Calu3 (cell line): ENCODE measurements around the gene DNAAF8. TPM values are rescaled to one million over a fixed set of nuclear protein-coding genes. Genes with fewer than 3 reads are reported as not detected.

Experiments
- BruUV-seq: library from RNA; stranded (reverse); fragments of 400-500 nt; replicated peaks from 2 replicates; lab custom pipeline; 2021; lab: Mats Ljungman, UMichigan
- CTCF ChIA-PET: fragments of 300-600 bp; sonication (Branson Sonifier 250); formaldehyde crosslinking; loops from one replicate; lab custom pipeline; 2022; ENCODE audit warnings: antibody characterized with exemption; lab: Charles Lee
- DNase-seq: peaks from one replicate; pipeline ENCODE4 v3.0.0; 2022
- H3K27ac Mint-ChIP-seq: one replicate; pipeline ENCODE4 v1.8.0; 2022; ENCODE audit warnings: mixed read lengths; ENCODE audit not compliant: unreplicated experiment
- H3K27me3 Mint-ChIP-seq: one replicate; pipeline ENCODE4 v1.8.0; 2022; ENCODE audit warnings: mixed read lengths; ENCODE audit not compliant: unreplicated experiment
- H3K36me3 Mint-ChIP-seq: one replicate; pipeline ENCODE4 v1.8.0; 2022; ENCODE audit warnings: mild to moderate bottlenecking, moderate library complexity, mixed read lengths; ENCODE audit not compliant: insufficient read depth, unreplicated experiment
- H3K4me1 Mint-ChIP-seq: one replicate; pipeline ENCODE4 v1.8.0; 2022; ENCODE audit warnings: mild to moderate bottlenecking, low read depth, mixed read lengths; ENCODE audit not compliant: unreplicated experiment
- H3K4me3 Mint-ChIP-seq: one replicate; pipeline ENCODE4 v1.8.0; 2022; ENCODE audit warnings: mild to moderate bottlenecking, low read depth, moderate library complexity, mixed read lengths; ENCODE audit not compliant: unreplicated experiment
- H3K9me3 Mint-ChIP-seq: one replicate; pipeline ENCODE4 v1.8.0; 2022; ENCODE audit warnings: low read depth, mixed read lengths; ENCODE audit not compliant: unreplicated experiment
- intact Hi-C: fragments of 100-400 bp; cut with micrococcal nuclease; formaldehyde crosslinking; loops from one replicate; pipeline ENCODE4 v1.10.0; 2022; ENCODE audit not compliant: unreplicated experiment
- total RNA-seq: library from RNA; stranded (reverse); gene quantifications from 2 replicates; pipeline ENCODE4 v1.2.3, GENCODE V29; 2022
- TF ChIP-seq, protein P1 (sequence below): fragments of 200-600 bp; IDR thresholded peaks from one replicate; pipeline ENCODE4 v1.8.0; 2022; ENCODE audit warnings: antibody characterized with exemption; ENCODE audit not compliant: unreplicated experiment

Gene DNAAF8
- total RNA-seq, 1 experiment from 2014 or later, result 1.8 TPM

DNA sequence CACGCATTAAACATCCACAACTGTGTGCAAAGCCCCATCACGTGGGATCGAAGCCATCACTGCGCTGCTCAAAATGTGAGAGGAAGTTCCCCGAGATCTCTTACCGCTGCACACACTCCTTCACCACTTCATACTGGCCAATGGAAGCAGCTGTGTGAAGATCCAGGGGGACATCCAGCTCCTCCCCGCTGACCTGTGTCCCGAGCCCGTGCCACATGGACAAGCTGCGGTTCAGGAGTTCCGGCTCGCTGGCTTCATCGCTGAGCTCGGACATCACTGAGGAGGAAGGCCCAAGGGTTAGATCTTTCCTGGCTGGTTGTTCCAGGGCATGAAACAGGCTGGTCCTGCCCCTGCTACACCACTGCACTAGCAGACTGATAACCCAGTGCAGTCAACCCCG lies 4.5 kb upstream of the DNAAF8 start:
- BruUV-seq, result no TSS peak
- TF ChIP-seq, protein P1, sequence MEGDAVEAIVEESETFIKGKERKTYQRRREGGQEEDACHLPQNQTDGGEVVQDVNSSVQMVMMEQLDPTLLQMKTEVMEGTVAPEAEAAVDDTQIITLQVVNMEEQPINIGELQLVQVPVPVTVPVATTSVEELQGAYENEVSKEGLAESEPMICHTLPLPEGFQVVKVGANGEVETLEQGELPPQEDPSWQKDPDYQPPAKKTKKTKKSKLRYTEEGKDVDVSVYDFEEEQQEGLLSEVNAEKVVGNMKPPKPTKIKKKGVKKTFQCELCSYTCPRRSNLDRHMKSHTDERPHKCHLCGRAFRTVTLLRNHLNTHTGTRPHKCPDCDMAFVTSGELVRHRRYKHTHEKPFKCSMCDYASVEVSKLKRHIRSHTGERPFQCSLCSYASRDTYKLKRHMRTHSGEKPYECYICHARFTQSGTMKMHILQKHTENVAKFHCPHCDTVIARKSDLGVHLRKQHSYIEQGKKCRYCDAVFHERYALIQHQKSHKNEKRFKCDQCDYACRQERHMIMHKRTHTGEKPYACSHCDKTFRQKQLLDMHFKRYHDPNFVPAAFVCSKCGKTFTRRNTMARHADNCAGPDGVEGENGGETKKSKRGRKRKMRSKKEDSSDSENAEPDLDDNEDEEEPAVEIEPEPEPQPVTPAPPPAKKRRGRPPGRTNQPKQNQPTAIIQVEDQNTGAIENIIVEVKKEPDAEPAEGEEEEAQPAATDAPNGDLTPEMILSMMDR, result no peak
- no peak for DNase-seq
- Mint-ChIP-seq H3K27ac (no peak overlapping the region), H3K36me3 (peaks cover 45% of the 10 kb centered on the region), H3K4me3 (no peak overlapping the region), H3K27me3 (no peaks in the 10 kb centered on the region), H3K9me3 (no peaks in the 10 kb centered on the region), H3K4me1 (peaks cover 10% of the 10 kb centered on the region)
- CTCF ChIA-PET, result interaction anchor here (0.6 kb wide), 2 partner anchors 29 to 331 kb away, joined by 3 read pairs; no protein-coding TSS in a partner anchor
- intact Hi-C loops, result loop anchor here (10.0 kb wide), 1 partner anchor 225 kb away; the partner anchor contains the start of gene SEC14L5

DNA sequence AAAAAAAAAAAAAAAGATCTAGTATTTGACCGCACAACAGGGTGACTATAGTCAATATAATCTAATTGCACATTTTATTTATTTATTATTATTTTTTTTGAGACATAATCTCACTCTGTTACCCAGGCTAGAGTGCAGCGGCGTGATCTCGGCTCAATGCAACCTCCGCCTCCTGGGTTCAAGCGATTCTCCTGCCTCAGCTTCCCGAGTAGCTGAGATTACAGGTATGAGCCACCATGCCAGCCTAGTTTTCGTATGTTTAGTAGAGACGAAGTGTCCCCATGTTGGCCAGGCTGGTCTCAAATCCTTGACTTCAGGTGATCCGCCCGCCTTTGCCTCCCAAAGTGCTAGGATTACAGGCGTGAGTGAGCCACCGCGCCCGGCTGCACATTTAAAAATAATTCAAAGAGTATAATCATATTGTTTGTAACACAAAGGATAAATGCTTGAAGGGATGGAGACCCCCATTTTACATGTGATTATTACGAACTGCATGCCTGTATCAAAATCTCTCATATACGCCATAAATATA lies 1.1 kb upstream of the DNAAF8 start:
- Mint-ChIP-seq H3K27ac (no peak overlapping the region), H3K27me3 (peaks cover 10% of the 10 kb centered on the region), H3K4me1 (peaks cover 17% of the 10 kb centered on the region), H3K4me3 (peak overlapping the region; percentile 99), H3K9me3 (no peaks in the 10 kb centered on the region), H3K36me3 (peaks cover 46% of the 10 kb centered on the region)
- intact Hi-C loops, result loop anchor here (10.0 kb wide), 1 partner anchor 222 kb away; the partner anchor contains the start of gene SEC14L5
- DNase-seq, result no peak
- TF ChIP-seq, protein P1, result no peak
- CTCF ChIA-PET, result interaction anchor here (0.8 to 1.6 kb wide), 4 partner anchors 11 to 359 kb away, joined by 4 to 5 read pairs (median 4); no protein-coding TSS in a partner anchor
- BruUV-seq, result no TSS peak

GRCh38 chr16:4733747-4734062 lies 632 bp upstream of the DNAAF8 start:
- H3K4me1 Mint-ChIP-seq, result peaks cover 17% of the 10 kb centered on the region
- H3K27me3 Mint-ChIP-seq, result peaks cover 14% of the 10 kb centered on the region
- CTCF ChIA-PET, result interaction anchor here (0.7 to 1.6 kb wide), 9 partner anchors 11 to 365 kb away, joined by 3 to 5 read pairs (median 4); partner anchors contain the start of genes MGRN1 and ZNF500
- H3K4me3 Mint-ChIP-seq, result peak overlapping the region; percentile 99
- H3K36me3 Mint-ChIP-seq, result peaks cover 41% of the 10 kb centered on the region
- H3K9me3 Mint-ChIP-seq, result no peaks in the 10 kb centered on the region
- intact Hi-C loops, result loop anchor here (10.0 kb wide), 1 partner anchor 221 kb away; the partner anchor contains the start of gene SEC14L5
- peak; percentile 23 for DNase-seq
- H3K27ac Mint-ChIP-seq, result peak overlapping the region; percentile 97
- TF ChIP-seq, protein P1, result no peak
- no TSS peak for BruUV-seq

DNA sequence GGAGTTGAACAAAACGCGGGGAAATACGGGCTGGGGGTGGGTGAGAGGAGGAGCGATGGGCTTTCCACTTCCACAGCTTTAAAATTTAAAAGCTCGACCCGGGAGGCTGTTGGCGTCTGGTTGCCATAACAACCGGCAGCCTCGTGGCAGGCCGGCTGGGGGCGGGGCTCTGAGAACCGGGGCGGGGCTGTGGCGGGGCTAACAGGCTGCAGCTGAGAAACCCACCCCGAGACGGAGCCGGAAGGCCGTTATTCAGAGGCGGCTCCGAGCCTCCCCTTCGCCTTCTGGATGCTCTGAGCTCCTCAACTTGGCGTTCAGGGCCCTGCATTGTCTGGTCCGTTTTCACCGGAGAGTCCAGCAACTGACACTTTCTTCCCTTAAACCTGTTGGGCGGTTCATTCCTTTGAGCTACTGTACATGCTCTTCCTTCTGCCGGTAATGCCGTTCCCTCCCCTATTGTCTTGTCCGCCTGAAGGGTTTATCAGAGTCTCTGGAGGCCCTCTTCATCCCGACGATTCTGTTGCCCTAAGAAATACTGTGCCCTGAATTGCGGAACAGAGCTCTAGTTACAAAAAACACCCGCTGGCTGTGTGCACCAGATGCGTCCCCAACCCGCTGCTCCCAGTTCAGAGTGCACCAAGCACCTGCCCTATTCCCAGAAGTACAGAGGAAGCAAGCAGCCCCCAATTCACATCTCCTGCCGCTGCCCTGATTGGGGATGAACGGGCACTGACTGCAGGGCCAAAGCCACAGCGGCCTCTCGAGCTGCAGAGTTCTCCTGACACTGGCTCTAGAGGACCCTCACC lies 596 bp downstream of the DNAAF8 start:
- Mint-ChIP-seq H3K36me3 (peaks cover 37% of the 10 kb centered on the region), H3K9me3 (no peaks in the 10 kb centered on the region), H3K4me3 (peak overlapping the region; percentile 99), H3K4me1 (peaks cover 17% of the 10 kb centered on the region), H3K27me3 (peaks cover 14% of the 10 kb centered on the region), H3K27ac (peak overlapping the region; percentile 97)
- TF ChIP-seq, protein P1, result no peak
- BruUV-seq, result no TSS peak
- intact Hi-C loops, result loop anchor here (10.0 kb wide), 1 partner anchor 220 kb away; the partner anchor contains the start of gene SEC14L5
- CTCF ChIA-PET, result interaction anchor here (0.5 to 1.6 kb wide), 10 partner anchors 14 to 363 kb away, joined by 3 to 5 read pairs (median 4); partner anchors contain the start of genes MGRN1 and ZNF500
- peak; percentile 95 for DNase-seq
